Posterior cingulate gyrus (tissue), 11 donors: ENCODE results near the gene CFAP299.
"Not testable (repeated sequence)": the region's sequence is repeated elsewhere in the genome, so short reads cannot be mapped to it uniquely, and the experiment has no call there.

Source experiments
- DNase-seq, 10 donors: peaks; one replicate each; pipeline versions ENCODE4 v3.0.0 to v3.0.0-alpha.2; 2020 to 2021; ENCODE audit warnings: mixed read lengths in 3 of 10
- intact Hi-C: fragments of 100-400 bp; cut with DNase I; formaldehyde crosslinking; loops from one replicate; pipeline ENCODE4 v1.15.1; 2023

CFAP299 gene

DNA sequence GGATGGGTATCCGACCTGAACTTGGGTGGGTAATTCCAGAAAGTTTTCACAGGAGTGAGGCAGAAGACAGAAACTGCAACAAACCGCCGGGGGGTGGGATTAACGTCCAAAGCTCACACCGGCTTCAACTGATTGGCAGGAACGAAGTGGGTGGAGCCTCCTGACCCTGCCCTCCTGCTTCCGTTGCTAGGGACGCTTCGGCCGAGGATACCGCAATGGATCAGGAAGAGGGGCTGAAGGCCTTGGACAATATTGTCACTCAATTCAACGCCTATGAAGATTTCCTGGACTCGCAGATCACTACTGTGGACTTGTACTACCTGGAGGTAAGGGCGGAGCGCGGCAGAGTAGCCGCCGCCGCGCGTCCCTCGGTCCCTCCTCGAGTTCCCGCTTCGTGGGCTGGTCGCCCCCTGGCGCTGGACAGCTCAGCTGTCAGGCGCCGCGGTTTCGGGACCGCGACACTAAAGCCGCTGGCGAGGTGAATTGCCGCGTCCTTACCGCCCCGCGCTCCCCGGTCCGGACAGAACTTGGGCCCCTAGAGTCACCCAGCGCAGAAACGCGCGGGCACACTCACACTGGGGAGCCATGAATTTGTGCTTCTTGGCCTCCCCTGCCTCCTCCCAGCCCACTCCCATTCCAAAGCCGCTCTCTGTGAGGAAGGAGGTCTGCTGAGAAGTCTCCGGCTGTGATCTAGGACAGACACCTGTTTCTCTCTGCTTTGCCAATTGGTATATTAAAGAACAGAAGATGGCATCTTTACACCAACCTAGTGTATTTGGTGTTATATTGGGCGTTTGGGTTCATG, at the start of gene CFAP299:
CFAP299 (plus strand) TSS at position 177 of the 805 bp plus-strand sequence.
- intact Hi-C loops, result no loop called here
- DNase-seq, result peak in 8 of 10 donors; percentile 41 to 90 (median 56)

DNA sequence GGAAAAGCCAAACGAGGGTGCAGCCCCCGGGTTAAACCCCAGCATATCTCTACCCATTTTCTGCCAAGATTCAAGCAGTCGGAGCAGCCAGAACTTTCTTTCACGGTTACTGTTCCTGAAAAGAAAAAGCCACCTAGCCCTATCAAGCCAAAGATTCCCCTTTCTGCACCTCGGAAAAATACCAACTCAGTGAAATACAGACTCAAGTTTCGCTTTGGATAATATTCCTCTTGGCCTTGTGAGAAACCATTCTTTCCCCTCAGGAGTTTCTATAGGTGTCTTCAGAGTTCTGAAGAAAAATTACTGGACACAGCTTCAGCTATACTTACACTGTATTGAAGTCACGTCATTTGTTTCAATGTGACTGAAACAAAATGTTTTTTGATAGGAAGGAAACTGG, 49.1 kb upstream of the CFAP299 start:
- intact Hi-C loops, result no loop called here

DNA sequence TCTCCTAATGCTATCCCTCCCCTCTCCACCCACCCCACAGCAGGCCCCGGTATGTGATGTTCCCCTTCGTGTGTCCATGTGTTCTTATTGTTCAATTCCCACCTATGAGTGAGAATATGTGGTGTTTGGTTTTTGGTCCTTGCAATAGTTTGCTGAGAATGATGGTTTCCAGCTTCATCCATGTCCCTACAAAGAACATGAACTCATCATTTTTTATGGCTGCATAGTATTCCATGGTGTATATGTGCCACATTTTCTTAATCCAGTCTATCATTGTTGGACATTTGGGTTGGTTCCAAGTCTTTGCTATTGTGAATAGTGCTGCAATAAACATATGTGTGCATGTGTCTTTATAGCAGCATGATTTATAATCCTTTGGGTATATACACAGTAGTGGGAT, 44.9 kb upstream of the CFAP299 start:
- DNase-seq, intact Hi-C loops: not testable (repeated sequence)

More for the DNA sequence above, 49.1 kb upstream of the CFAP299 start:
- DNase-seq, result no peak

DNA sequence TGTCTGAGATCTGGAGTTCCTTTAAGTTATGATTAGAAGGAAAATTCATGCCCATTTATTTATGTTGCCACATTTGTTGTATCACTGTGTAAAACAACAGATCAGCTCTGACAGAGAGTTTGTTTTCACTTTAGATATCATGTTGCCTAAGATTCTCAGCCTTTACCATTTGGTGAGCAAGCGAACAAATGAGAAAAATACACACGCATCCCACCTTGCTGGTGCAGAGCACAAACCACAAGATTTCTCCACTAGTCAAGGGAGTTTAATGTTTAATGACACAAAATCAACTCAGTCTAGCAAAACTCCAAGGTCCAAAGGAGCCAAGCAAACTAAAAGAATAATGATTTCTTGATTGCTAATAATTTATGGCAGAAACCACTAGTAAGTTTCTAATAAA, 41.3 kb upstream of the CFAP299 start:
- DNase-seq, result no peak
- intact Hi-C loops, result no loop called here

DNA sequence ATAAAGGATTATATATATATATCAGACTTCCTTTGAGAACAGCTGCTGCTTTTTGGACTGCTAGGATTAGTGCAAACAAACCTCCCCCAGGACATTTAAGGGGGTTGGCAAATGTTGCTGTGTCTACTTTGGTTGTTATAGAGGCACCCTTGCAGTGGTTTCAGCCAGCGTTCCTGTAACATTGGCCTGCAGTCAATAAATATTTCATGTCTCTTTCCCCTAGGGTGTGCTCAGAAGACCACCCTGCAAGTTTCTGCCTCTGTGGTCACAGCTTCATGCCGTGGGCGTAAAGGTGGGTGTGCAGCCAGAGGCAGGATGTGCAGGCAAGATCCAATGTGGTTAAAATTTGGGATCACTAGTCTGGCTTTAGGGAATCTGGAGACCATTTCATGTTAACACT, 40.2 kb upstream of the CFAP299 start:
- intact Hi-C loops, result no loop called here
- no peak for DNase-seq

DNA sequence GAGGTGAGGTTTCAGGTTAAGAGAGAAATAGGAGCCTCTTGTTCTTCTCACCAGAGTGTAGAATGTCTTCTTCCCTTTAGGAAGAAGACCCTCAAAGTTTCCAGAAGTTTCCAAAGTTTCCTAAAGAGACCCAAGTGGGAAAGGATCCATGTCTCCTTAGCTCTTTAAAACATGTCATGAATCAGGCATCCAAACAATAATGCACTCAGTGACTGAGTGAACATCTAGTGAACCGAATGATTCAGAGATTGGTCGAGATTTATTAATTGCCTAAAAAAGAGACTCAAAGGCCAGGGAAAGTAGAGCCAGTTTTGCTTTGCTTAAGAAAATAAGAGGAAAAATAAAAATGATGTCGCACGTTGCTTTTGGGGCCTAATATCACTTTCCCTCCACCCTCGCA, 39.7 kb upstream of the CFAP299 start:
- DNase-seq, result no peak
- intact Hi-C loops, result no loop called here

DNA sequence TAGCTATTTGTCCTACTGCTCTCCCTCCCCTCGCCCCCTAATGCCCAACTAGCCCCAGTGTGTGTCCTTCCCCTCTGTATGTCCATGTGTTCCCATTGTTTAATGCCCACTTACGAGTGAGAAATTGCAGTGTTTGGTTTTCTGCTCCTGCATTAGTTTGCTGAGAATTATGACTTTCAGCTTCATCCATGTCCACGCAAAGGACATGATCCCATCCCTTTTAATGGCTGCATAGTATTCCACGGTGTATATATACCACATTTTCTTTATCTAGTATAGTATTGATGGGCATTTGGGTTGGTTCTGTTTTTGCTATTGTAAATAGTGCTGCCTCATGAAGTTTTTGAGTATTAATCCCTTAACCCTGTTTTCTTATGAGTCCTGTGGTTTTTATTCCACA, 33.6 kb upstream of the CFAP299 start:
- intact Hi-C loops, result no loop called here
- DNase-seq, result no peak

DNA sequence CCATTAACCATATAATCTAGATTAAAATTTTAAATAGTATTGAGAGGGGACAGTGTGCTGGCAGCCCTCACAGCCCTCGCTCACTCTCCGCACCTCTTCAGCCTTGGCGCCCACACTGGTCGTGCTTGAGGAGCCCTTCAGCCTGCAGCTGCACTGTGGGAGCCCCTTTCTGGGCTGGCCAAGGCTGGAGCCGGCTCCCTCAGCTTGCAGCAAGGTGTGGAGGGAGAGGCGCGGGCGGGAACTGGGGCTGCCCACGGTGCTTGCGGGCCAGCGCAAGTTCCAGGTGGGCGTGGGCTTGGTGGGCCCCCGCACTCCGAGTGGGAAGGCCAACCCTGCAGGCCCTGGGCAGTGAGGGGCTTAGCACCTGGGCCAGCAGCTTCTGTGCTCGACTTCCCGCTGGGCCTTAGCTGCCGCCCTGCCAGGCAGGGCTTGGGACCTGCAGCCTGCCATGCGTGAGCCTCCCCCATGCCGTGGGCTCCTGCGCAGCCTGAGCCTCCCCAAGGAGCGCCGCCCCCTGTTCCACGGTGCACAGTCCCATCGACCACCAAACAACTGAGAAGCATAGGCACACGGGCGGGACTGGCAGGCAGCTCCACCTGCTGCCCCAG, 32.8 kb upstream of the CFAP299 start:
- intact Hi-C loops, result no loop called here
- DNase-seq, result peak in 2 of 10 donors; percentile 62 to 67

DNA sequence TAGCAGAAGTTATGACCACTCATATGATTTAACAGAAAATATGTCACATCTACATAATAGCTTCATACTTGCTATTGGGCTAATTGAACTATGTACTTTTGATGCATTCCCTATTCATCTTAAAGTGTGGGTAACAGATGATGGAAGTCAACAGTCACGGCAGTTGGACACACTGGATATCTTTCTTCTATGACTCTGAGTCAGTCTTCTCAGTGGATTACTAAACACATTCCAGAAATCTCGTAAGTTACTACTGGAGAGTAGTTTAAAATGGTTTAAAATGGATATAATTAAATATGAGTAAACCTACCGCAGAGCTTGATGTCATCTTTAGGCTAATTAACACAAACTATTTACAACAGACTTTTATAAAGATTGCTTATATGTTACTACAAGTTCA, 30.1 kb upstream of the CFAP299 start:
- intact Hi-C loops, result no loop called here
- no peak for DNase-seq

DNA sequence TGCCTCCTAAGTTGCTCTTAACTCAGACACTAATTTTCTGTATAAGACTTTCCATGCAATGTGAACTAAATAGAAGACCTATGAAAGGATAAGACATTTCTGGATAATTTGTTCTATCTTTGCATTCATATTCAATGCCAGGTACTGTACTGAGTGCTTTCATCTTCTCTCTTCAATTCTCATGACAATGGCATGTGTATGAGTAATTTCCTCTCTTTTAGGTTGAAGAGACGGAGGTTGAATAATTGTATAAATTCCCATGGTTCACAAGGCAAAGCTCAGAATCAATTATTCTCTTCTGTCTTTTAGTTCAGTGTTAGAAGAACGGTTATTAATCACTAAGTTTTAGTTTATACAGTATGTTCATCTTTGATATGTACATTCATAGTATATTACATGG, 29.3 kb upstream of the CFAP299 start:
- DNase-seq, result no peak
- intact Hi-C loops, result no loop called here

DNA sequence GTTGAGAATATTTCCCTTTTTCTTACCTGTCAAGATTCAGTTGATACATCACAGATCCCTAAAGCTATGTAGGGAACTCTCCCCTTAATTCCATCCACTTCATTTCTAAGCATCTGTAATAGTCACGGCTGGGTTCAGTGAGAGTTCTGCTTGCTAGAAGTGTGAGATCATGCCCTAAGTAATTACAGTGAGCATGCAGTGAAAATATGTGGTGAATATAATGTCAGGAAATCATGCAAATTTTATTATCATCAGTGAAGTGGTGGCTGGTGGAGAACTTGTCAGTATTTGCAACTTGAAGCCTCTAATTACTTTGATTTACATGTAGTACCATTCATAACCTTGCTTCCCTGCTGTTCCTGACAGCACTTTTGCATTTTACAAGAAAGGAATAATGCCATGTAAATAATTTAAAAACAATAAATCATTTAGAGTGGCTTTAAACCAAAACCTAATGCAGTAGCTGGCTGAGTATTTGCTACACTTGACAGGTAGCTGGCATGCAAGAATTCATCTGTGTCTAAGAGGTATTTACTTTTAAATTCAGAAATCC, 28.3 kb upstream of the CFAP299 start:
- intact Hi-C loops, result no loop called here
- no peak for DNase-seq

DNA sequence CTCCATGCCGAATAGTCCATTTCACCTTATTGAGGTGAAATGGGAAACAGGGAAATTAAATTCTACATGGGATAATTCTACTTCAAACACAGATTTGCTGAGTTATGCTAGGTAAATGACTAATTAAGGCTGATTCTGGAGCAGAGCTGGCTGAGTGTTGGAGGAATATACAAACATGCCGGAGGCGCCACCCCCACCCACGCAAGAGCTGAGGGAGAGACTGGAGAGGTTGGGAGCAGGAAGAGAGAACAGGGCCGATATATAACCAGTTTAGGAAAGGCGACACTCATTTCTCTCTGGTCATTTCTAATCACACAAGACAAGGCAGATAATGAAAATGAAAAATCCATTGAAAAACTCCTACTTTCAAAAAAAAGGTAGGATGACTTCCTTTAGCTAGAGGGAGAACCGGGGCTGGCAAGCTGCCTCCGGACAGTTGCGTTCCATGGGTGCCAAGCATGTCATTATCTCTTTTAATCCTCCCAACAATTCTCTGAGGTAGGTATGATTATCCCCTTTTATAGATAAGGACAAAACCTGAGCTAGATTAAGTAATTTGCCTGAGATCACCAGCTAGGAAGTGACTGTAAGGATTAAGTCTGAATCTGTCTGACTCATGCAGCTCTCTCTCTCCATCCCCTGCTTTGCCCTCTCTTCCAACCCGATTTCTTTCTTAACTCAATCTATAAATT, 27.6 kb upstream of the CFAP299 start:
- intact Hi-C loops, result no loop called here
- peak in 2 of 10 donors; percentile 77 for DNase-seq

DNA sequence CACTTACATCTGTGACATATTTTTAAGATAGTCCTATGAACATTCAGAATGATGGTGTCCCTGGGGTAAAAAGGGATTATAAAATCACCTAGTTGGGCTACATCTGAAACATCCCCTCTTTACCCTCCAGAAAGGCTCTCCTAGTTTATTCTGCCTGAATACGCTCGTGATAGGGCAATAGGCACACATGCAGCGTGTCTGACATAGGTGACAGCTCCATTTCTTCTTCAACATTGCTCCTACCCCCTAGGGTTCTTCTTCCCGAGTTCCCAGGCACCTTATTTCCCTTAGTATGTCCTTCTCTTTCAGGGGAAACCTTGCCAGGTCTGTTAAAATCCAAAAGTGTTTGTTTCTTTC, 27.1 kb upstream of the CFAP299 start:
- intact Hi-C loops, result no loop called here
- no peak for DNase-seq

DNA sequence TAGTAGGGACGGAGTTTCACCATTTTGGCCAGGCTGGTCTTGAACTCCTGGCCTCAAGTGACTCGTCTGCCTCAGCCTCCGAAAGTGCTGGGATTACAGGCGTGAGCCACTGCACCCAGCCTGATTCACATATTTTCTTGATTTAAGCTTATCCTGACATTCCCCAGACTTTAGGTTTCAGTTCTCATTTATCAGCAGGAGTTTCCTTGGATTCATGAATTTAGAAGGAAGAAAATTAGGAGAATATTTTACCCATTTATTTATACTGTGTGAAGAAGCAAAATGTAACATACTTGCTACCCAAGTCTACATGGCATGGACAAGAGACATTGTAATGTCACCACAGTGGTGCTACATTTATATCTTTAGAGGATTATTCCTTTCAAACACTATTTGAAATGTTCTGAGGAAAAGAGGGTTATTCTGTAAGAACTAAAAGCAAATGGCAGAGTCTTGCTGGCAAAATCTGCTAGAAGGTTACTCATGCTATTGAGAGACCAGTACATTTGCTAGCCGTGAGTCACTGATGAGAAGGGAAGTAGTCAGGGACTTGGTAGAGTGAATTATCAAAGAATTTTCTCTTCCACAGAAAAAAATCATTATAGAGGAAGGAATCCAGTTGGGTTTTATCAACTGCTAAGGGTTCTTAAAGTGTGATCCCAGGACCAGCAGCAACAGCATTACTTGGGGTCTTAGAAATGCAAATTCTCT, 26.1 kb upstream of the CFAP299 start:
- DNase-seq, result no peak
- intact Hi-C loops, result no loop called here

DNA sequence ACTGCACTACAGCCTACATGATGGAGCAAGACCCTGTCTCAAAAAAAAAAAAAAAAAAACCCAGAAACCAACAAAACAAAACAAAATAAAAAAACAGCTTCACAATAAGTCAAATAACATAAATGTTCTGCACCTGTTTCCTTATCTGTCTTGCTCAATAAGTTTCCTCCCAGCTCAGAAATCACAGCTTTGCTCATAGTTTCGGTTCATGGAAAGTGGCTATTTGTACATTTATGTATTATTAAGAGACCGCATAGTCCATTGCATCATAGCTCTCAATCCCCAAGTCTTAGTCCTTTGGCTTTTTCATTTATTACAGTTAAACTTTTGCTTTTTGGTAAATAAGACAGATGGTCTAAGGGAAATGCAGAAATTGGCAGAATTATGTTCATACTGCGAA, 24.4 kb upstream of the CFAP299 start:
- DNase-seq, result no peak
- intact Hi-C loops, result no loop called here

DNA sequence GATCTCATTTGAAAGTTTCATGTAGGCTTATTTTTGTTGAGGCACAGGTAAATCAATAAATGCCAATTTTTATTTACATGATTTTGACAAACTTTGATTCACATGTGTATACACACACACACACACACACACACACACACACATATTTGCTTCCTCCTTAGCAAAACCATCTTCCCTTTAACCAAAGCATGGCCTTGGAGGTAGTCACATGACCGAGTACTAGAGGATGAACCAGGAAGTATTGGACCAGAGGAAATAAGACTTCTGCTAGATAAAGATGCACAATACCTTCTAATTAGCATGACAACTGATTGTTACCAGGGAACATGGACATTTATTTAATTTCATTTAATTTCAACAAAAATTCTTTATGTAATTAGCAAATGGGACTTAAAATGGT, 23.4 kb upstream of the CFAP299 start:
- intact Hi-C loops, result no loop called here
- no peak for DNase-seq

DNA sequence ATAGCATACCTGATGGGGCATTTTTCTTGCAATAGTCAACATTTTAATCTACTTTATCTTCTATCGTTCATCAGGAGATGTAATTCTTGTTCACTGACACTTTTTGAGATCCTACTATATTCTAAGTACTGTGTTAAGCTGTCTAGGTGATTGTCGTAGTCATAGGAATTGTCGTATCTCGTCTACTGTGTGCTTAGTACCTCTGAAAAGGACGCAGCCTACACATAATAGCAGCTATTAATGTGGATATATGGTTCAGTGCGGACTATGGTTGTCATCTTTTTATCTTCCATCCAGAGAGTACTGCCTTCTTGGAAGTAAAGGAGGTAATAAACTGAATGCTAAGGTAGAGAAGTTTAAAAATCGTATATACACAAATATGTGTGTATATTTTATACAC, 21.9 kb upstream of the CFAP299 start:
- intact Hi-C loops, result no loop called here
- DNase-seq, result no peak

DNA sequence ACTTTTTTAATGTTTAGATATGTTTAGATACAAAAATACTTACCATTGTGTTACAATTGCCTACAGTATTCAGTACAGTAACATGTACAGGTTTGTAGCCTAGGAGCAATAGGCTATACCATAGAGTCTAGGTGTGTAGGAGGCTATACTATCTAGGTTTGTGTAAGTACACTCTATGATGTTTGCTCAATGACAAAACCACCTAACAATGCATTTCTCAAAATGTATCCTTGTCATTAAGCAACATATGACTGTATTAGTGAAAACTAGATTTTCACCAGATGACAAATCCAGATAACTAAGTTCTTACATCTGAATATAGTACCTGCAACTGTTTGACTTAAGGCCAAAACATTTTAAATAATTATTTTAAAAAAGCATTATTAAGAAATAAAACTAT, 19.7 kb upstream of the CFAP299 start:
- intact Hi-C loops, DNase-seq: not testable (repeated sequence)

DNA sequence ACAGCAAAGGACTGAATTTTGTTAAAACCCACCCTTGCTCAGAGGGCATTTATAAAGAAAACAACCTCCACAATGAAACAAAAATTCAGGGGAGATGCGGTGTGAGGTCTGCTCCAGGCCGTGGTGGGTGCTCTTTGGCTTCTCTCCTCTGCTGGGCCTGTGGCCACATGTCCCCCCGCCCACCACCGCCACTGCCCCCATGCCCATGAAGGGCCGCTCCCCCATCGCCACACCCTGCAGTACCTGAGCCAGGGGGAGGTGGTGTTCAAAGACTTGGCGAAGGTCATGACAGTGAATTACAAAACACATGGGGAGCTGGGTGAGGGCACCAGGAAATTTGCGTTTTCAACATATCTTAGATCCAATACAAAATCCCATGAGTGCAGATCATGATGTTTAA, 14.2 kb upstream of the CFAP299 start:
- no peak for DNase-seq
- intact Hi-C loops, result no loop called here

DNA sequence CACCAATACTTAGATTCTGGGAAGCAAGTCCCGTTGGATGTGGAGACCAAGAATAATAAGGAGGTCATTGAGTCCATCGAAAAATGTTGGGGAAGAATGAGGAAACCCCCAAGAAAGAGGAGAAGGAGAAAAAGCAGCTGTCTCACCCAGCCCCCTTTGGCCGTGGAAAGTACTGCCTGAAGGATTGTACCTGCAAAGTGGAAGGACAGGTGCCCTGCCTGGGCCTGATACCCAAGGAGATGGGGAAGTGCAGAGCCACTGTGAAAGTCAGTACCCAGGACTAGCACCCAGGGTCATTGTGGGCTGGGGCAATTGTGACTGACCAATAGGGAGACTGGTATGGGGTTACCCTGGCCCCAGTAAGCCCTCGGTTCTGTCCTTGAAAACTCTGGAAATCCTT, 13.8 kb upstream of the CFAP299 start:
- intact Hi-C loops, result no loop called here
- no peak for DNase-seq

DNA sequence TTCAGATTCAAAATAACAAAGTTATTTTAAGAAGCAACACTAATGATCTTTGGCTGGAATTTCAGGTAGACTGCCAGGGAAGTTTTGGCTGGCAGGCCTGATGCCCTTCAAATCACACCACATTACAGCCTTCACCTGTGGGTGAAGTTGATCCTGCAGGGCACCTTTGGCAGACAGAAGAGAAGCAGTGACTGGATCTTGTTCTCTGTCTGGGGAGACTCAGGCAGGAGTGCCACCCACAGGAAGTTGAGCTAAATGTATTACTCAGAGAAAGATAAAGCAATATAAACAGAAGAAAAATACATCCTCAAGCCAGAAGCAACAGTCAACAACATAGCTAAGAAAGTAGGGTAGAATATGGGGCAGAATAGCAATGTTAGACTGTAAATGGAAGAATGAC, 12.8 kb upstream of the CFAP299 start:
- intact Hi-C loops, result no loop called here
- DNase-seq, result no peak
